PC-3 (cell line): ENCODE results near the gene FOXP4. TPM values are rescaled to one million over a fixed set of nuclear protein-coding genes. Genes with fewer than 3 reads are reported as not detected.

Experiments
- ATAC-seq: fragments of 200-7000 bp; cut with Tn5 transposase; 2 replicates; pipeline ENCODE4 v1.9.1; 2020; ENCODE audit warnings: mild to moderate bottlenecking, moderate library complexity
- BruUV-seq: library from RNA; stranded (reverse); fragments of 400-500 nt; replicated peaks from 2 replicates; lab custom pipeline; 2021; lab: Mats Ljungman, UMichigan
- CTCF ChIA-PET: fragments of 300-600 bp; sonication (Branson Sonifier 250); formaldehyde crosslinking; loops from one replicate; lab custom pipeline; 2022; ENCODE audit warnings: antibody characterized with exemption; lab: Charles Lee
- POLR2A ChIA-PET: fragments of 300-600 bp; sonication (Branson Sonifier 250); formaldehyde crosslinking; loops from one replicate; lab custom pipeline; 2022; ENCODE audit warnings: antibody characterized with exemption; ENCODE audit not compliant: unreplicated experiment; lab: Charles Lee
- DNase-seq: peaks from one replicate; pipeline ENCODE4 v3.0.0-alpha.2; 2015
- H2AFZ ChIP-seq: fragments of 300-600 bp; sonication (generic); 2 replicates; pipeline ENCODE4 v1.6.0; 2016; ENCODE audit warnings: antibody characterized with exemption, low read length
- H3F3A ChIP-seq: fragments of 300-600 bp; sonication (generic); one replicate; pipeline ENCODE4 v1.6.0; 2017; ENCODE audit warnings: antibody characterized with exemption, low read length, control low read depth, mild to moderate bottlenecking; ENCODE audit not compliant: unreplicated experiment
- H3K27ac ChIP-seq: fragments of 300-600 bp; sonication (generic); 2 replicates; pipeline ENCODE4 v1.5.1; 2016; ENCODE audit warnings: mild to moderate bottlenecking, low read length
- H3K27me3 ChIP-seq: fragments of 300-600 bp; sonication (generic); 2 replicates; pipeline ENCODE4 v1.6.1; 2016; ENCODE audit warnings: low read length, mixed read lengths
- H3K36me3 ChIP-seq: fragments of 300-600 bp; sonication (generic); 2 replicates; pipeline ENCODE4 v1.6.1; 2016; ENCODE audit warnings: low read depth, mixed run types, low read length, mixed read lengths
- H3K4me1 ChIP-seq: fragments of 300-600 bp; sonication (generic); 2 replicates; pipeline ENCODE4 v1.5.1; 2016; ENCODE audit warnings: low read length; ENCODE audit not compliant: insufficient read depth
- H3K4me2 ChIP-seq: fragments of 300-600 bp; sonication (generic); 2 replicates; pipeline ENCODE4 v1.6.0; 2016; ENCODE audit warnings: low read length
- H3K4me3 ChIP-seq: fragments of 300-600 bp; sonication (generic); 2 replicates; pipeline ENCODE4 v1.5.1; 2016; ENCODE audit warnings: mild to moderate bottlenecking, low read length, mixed read lengths
- H3K79me2 ChIP-seq: fragments of 300-600 bp; sonication (generic); 2 replicates; pipeline ENCODE4 v1.6.1; 2017; ENCODE audit warnings: low read length, mixed read lengths
- H3K9ac ChIP-seq: fragments of 300-600 bp; sonication (generic); 2 replicates; pipeline ENCODE4 v1.6.0; 2016; ENCODE audit warnings: mild to moderate bottlenecking, low read length
- H3K9me2 ChIP-seq: fragments of 300-600 bp; sonication (generic); replicated peaks from 2 replicates; pipeline ENCODE4 v1.6.1; 2016; ENCODE audit warnings: mixed run types, low read length, mixed read lengths
- H3K9me3 ChIP-seq: fragments of 300-600 bp; sonication (generic); 2 replicates; pipeline ENCODE4 v1.6.1; 2016; ENCODE audit warnings: low read length, mixed read lengths
- H4K20me1 ChIP-seq: fragments of 300-600 bp; sonication (generic); 2 replicates; pipeline ENCODE4 v1.6.1; 2016; ENCODE audit warnings: low read length, mixed read lengths
- EZH2 ChIP-seq: fragments of 300-600 bp; sonication (generic); IDR thresholded peaks from one replicate; pipeline ENCODE4 v1.6.1; 2017; ENCODE audit warnings: antibody characterized with exemption, mild to moderate bottlenecking, low read length; ENCODE audit not compliant: unreplicated experiment
- EZH2phosphoT487 ChIP-seq: fragments of 300-600 bp; sonication (generic); IDR thresholded peaks from 2 replicates; pipeline ENCODE4 v1.6.1; 2018; ENCODE audit warnings: mild to moderate bottlenecking, antibody characterized with exemption, low read length, borderline replicate concordance
- intact Hi-C: fragments of 100-400 bp; cut with micrococcal nuclease; formaldehyde crosslinking; loops from 2 replicates; pipeline ENCODE4 v1.9.0; 2023
- total RNA-seq: library from RNA; depleted of rRNA; stranded (reverse); fragments of >200 nt; gene quantifications from 2 replicates; pipeline ENCODE4 v1.2.3, GENCODE V29; 2014
- TF ChIP-seq, protein P1 (sequence below): fragments of 300-600 bp; sonication (generic); conservative IDR thresholded peaks from 2 replicates; pipeline ENCODE4 v1.5.1; 2017; ENCODE audit warnings: antibody characterized with exemption, low read depth, mild to moderate bottlenecking, low read length

The FOXP4 gene
- total RNA-seq, 1 experiment from 2014 or later, result 6.7 TPM

DNA sequence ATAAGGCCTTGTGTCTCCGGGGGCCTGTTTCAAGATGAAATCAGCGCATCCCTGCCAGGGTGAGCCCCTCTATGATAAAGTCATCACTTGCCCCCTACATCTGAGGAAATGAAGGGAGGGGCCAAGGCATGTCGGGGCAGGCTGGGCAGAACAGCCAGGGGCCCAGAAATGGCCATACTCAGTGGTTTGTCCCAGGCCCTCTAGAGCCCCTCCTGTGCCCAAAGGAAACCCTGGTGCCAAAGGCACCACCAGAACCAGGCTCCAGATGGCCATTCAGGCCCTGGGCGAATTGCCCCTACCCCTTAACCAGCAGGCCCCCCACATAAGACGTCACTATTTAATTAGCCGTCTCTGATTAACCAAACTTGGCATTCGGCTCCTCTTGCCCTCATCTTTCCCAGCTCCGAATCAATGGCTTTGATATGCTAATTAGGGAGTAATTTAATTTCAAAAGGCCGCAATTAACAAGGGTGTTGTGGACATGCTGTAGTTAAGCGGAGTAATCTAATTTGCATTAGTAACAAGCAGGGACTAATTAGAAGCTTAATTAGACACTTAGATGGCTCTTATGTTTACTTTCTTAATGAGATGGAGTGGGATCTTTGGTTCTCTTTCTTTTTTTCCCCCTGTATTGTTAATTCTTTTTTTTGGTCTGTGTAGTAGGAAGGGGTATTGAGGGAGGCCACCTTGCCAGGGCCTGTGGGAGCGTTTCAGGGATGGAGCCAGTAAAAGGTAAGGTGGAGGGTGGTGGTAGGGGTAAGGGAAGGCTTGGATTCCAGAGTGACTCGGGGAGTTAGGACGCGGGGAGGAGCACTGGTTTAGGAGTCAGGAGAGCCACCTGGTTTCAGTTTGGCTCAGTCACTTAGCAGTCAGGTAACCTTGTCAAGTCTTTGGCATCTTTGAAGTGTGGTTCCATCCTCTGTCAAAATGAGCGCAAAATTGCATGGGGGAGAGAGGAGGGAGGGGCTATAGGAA, 9.4 kb downstream of the FOXP4 start:
- H3K4me1 ChIP-seq, result no peaks in the 10 kb centered on the region
- H3K9ac ChIP-seq, result no peak overlapping the region
- H3K9me2 ChIP-seq, result no peaks in the 10 kb centered on the region
- peaks cover 16% of the 10 kb centered on the region for H3K79me2 ChIP-seq
- no peaks in the 10 kb centered on the region for H3K9me3 ChIP-seq
- no peaks in the 10 kb centered on the region for H3K36me3 ChIP-seq
- no peak overlapping the region for H3K27ac ChIP-seq
- TF ChIP-seq EZH2, result no peak
- H2AFZ ChIP-seq, result no peak overlapping the region
- ATAC-seq (no peak), DNase-seq (no peak)
- BruUV-seq, result no TSS peak
- H3K4me2 ChIP-seq, result no peak overlapping the region
- intact Hi-C loops, result no loop called here
- H4K20me1 ChIP-seq, result 0 out of 2 replicates have a peak, but pooled peaks cover 5% of the 10 kb centered on the region
- ChIA-PET CTCF (no interaction called here), POLR2A (no interaction called here)
- no peaks in the 10 kb centered on the region for H3K27me3 ChIP-seq
- H3F3A ChIP-seq, result no peaks in the 10 kb centered on the region
- H3K4me3 ChIP-seq, result no peak overlapping the region

DNA sequence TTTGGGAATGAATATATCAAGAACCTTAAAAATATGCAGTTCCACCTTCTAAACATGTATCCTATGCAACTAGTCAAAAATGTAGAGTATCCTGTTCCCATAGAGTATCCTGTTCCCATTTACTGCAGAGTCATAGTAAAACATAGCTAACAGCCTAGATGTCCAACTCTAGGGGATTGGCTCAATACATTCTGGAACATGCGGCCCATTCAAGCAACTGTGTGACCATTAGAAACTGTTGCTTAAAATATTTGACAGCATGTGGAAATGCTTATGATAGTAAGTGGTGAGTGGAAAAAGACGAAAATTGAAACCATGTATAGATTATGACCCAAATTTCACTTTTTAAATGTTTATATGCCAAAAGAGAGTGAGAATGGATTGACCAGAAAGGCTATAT, 11.2 kb downstream of the FOXP4 start:
- intact Hi-C loops, result no loop called here
- no peak overlapping the region for H2AFZ ChIP-seq
- POLR2A ChIA-PET, result no interaction called here
- ATAC-seq (no peak), DNase-seq (no peak)
- H3K27me3 ChIP-seq, result no peaks in the 10 kb centered on the region
- CTCF ChIA-PET, result no interaction called here
- H3K4me2 ChIP-seq, result no peak overlapping the region
- H3K79me2 ChIP-seq, result peaks cover 8% of the 10 kb centered on the region; the same call in 1 of the 2 replicates
- no peaks in the 10 kb centered on the region for H3K9me3 ChIP-seq
- 0 out of 2 replicates have a peak, but pooled peaks cover 5% of the 10 kb centered on the region for H4K20me1 ChIP-seq
- BruUV-seq, result no TSS peak
- H3K36me3 ChIP-seq, result no peaks in the 10 kb centered on the region
- no peaks in the 10 kb centered on the region for H3K9me2 ChIP-seq
- no peak overlapping the region for H3K4me3 ChIP-seq
- H3F3A ChIP-seq, result no peaks in the 10 kb centered on the region
- no peaks in the 10 kb centered on the region for H3K4me1 ChIP-seq
- H3K9ac ChIP-seq, result no peak overlapping the region
- no peak for TF ChIP-seq EZH2phosphoT487
- no peak for TF ChIP-seq EZH2
- TF ChIP-seq, protein P1, sequence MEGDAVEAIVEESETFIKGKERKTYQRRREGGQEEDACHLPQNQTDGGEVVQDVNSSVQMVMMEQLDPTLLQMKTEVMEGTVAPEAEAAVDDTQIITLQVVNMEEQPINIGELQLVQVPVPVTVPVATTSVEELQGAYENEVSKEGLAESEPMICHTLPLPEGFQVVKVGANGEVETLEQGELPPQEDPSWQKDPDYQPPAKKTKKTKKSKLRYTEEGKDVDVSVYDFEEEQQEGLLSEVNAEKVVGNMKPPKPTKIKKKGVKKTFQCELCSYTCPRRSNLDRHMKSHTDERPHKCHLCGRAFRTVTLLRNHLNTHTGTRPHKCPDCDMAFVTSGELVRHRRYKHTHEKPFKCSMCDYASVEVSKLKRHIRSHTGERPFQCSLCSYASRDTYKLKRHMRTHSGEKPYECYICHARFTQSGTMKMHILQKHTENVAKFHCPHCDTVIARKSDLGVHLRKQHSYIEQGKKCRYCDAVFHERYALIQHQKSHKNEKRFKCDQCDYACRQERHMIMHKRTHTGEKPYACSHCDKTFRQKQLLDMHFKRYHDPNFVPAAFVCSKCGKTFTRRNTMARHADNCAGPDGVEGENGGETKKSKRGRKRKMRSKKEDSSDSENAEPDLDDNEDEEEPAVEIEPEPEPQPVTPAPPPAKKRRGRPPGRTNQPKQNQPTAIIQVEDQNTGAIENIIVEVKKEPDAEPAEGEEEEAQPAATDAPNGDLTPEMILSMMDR, result no peak
- H3K27ac ChIP-seq, result no peak overlapping the region

DNA sequence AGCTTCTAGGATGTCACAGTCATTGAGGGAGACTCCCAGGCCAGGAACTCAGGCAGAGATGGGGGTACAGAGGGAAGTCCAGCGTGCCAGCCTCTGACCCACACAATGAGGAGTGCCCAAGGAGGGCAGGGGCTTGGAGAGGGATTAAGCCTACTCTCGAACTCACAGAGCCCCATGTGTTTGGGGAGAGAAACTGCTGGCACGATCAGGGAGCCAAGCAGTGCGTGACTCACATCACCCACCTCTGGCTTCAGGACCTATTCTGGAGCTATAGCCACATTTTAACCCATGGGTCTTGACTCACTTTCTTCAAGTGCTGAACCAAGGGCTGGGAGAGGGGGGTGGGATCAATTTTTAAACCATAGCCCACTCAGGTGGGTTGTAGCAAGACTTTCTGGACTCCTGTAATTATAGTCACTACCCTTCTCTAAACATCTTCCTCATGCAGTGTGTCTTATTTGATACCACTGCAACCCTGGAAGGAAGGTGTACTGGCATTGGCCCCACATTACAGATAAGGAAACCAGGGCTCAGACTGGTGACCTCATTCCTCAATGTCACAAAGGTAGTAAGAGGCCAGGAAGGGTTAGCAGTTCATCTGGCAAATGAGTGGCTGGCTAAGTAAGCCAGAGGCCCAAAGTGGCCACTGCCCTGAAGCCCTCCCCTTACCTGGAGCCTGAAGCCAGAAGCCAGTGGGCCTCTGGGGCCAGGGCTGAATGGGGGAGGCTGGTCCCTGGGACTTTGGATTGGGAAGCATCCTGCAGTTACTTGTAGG, 12.0 kb downstream of the FOXP4 start:
- no peak overlapping the region for H3K27ac ChIP-seq
- intact Hi-C loops, result no loop called here
- H3K79me2 ChIP-seq, result peaks cover 8% of the 10 kb centered on the region; the same call in 1 of the 2 replicates
- ATAC-seq (no peak), DNase-seq (no peak)
- H3K4me2 ChIP-seq, result no peak overlapping the region
- H3K4me3 ChIP-seq, result no peak overlapping the region
- no peaks in the 10 kb centered on the region for H3F3A ChIP-seq
- H3K4me1 ChIP-seq, result no peaks in the 10 kb centered on the region
- ChIA-PET POLR2A (no interaction called here), CTCF (interaction anchor here (0.6 kb wide), 1 partner anchor 19 kb away, joined by 3 read pairs; no protein-coding TSS in a partner anchor)
- H3K9ac ChIP-seq, result no peak overlapping the region
- no peaks in the 10 kb centered on the region for H3K9me3 ChIP-seq
- no peaks in the 10 kb centered on the region for H3K36me3 ChIP-seq
- H3K9me2 ChIP-seq, result no peaks in the 10 kb centered on the region
- 0 out of 2 replicates have a peak, but pooled peaks cover 5% of the 10 kb centered on the region for H4K20me1 ChIP-seq
- H2AFZ ChIP-seq, result no peak overlapping the region
- H3K27me3 ChIP-seq, result no peaks in the 10 kb centered on the region
- TF ChIP-seq, protein P1, result no peak
- no TSS peak for BruUV-seq
